GM18867 (cell line): Measurements from ENCODE around the gene CCNK.

ENCODE experiments used
- ATAC-seq: cut with Tn5 transposase; IDR thresholded peaks from one replicate; pipeline ENCODE4 v1.9.1; 2021; ENCODE audit warnings: mild to moderate bottlenecking, moderate library complexity; ENCODE audit not compliant: unreplicated experiment

CCNK gene

GRCh38 chr14:99532310-99532709, 51.1 kb downstream of the CCNK start:
- no peak for ATAC-seq

- no peak for ATAC-seq
These were observed 53.1 kb downstream of the CCNK start for GRCh38 chr14:99534333-99534732.

- ATAC-seq, result no peak
These were observed 53.7 kb downstream of the CCNK start for GRCh38 chr14:99534863-99535262.

GRCh38 chr14:99535448-99535847, 54.2 kb downstream of the CCNK start:
- ATAC-seq, result no peak

GRCh38 chr14:99535908-99536778, 54.9 kb downstream of the CCNK start:
- ATAC-seq, result no peak

GRCh38 chr14:99537399-99537798, 56.2 kb downstream of the CCNK start:
- ATAC-seq, result no peak

- ATAC-seq, result no peak
These were observed 57.1 kb downstream of the CCNK start for GRCh38 chr14:99538275-99538674.

- ATAC-seq, result no peak
These were observed 57.5 kb downstream of the CCNK start for GRCh38 chr14:99538733-99539132.

- no peak for ATAC-seq
These were observed 58.3 kb downstream of the CCNK start for GRCh38 chr14:99539491-99539890.

GRCh38 chr14:99540196-99541032, 59.2 kb downstream of the CCNK start:
- no peak for ATAC-seq

- no peak for ATAC-seq
These were observed 60.0 kb downstream of the CCNK start for GRCh38 chr14:99541211-99541610.

- no peak for ATAC-seq
These were observed 60.7 kb downstream of the CCNK start for GRCh38 chr14:99541677-99542470.

GRCh38 chr14:99542566-99542965, 61.4 kb downstream of the CCNK start:
- no peak for ATAC-seq

GRCh38 chr14:99543370-99543769, 62.2 kb downstream of the CCNK start:
- no peak for ATAC-seq

GRCh38 chr14:99543985-99544384, 62.8 kb downstream of the CCNK start:
- ATAC-seq, result no peak

GRCh38 chr14:99544991-99545390, 63.8 kb downstream of the CCNK start:
- ATAC-seq, result no peak

GRCh38 chr14:99545586-99545985, 64.4 kb downstream of the CCNK start:
- no peak for ATAC-seq

- no peak for ATAC-seq
These were observed 65.1 kb downstream of the CCNK start for GRCh38 chr14:99546234-99546879.

- no peak for ATAC-seq
These were observed 67.0 kb downstream of the CCNK start for GRCh38 chr14:99548255-99548654.

GRCh38 chr14:99548871-99549515, 67.8 kb downstream of the CCNK start:
- no peak for ATAC-seq
